ENCODE results near the gene ZNF648.

GRCh38 chr1:182080040-182080439, 18.5 kb upstream of the ZNF648 start:
- TF ChIP-seq POLR2AphosphoS5 (IDR thresholded peaks at IDR 0.05; ENCODE audit: insufficient read depth in 1 of 2, low read depth in 1 of 2) (no peak), CTCF (IDR thresholded peaks at IDR 0.05) (no peak)

Data from vagina (tissue), 2 donors.